ENCODE results near the gene LRRC74B.
"Not testable (repeated sequence)": the region's sequence is repeated elsewhere in the genome, so short reads cannot be mapped to it uniquely, and the experiment has no call there.

LRRC74B gene

DNA sequence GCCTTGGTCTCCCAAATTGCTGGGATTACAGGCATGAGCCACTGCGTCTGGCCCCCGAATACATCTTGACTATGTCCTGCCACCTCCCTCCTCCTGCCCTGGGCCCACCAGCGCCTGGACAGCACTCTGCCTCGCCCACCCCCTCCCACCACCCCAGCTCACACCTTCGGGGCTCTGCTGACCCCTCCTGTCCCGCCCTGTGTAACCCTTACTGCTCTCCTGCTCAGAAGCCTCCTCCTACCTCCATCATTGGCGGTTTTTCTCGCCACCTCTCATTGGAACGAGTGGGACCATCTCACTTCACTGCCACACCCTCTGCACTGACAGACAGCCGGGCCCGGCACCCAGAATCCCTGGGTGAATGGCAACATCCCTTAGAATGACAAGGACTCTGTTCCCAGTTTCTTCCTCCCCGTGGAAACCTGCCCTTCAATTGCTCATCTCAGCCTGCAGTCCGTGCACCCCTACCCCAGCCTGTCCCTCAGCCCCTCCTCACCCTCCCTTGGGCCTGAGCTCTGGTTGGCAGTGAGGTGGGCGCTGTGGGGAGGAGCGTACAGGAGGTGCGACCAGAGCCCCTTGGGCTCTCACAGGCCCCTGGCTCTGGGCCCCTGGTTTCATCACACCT lies 32.2 kb downstream of the LRRC74B start:
- no peak for FAIRE-seq

DNA sequence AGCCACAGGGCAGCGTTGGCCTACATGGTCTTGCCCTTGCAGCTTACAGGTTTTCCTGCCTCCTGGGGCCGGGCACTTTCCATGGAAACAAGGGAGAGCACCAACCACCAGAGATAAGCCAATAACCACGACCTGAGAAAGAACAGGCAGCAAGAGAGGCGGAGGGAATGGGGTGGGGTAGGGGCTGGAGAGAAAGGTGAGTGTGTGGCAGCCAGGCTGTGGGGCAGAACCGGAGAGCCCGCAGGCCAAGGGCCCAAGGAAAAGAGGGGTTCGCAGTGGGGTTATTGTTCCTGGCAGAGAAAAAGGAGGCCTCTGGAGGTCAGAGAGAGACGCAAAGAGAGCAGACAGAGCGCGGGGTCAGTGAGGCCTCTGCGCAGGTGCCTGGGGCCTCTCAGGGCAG lies 33.2 kb downstream of the LRRC74B start:
- FAIRE-seq: no peak

DNA sequence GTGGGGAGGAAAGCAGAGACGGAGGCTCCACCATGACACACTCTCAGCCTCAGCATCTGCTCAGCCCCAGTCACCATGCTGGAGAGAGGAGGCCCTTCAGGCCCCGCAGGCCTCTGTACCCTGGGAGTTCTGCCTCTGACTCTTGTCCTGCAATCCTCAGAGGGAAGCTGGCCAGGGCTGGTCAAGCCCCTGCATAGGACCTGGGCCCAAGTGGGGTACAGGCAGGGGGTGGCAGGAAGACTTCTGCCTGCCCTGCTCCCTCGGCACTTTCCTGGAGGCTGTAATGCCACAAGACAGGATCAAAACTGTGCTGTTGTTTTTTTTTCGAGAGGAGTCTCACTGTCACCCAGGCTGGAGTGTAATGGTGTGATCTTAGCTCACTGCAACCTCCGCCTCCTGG lies 33.7 kb downstream of the LRRC74B start:
- FAIRE-seq: no peak

DNA sequence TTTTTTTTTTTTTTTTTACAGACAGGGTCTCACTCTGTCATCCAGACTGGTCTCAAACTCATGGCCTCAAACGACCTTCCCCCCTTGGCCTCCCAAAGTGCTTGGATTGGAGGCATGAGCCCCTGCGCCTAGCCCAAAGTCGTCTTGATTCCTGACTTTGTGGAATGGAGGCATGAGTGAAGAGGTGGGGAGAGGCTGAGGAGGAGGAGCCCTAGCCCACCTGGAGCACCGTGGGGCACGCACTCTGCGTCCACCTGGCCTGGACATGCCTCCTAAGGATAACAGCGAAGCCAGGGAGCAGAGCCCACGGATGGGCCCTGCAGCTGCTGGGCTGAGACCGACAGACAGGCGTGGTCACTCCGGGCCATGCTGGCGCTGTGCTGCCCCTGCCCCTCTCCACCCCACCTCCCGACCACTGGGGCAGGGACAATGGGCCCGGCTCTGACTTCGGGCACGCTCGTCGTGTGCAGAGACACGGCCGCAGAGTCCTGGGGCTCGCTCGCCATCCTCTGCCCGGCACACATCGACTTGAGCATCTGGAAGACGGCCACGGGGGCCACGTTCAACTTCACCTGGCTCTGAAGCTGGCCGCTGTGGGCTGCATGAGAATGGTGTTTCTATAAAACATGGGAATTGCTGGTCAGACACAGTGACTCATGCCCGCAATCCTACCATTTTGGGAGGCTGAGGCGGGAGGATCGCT lies 34.8 kb downstream of the LRRC74B start:
- FAIRE-seq: no peak

DNA sequence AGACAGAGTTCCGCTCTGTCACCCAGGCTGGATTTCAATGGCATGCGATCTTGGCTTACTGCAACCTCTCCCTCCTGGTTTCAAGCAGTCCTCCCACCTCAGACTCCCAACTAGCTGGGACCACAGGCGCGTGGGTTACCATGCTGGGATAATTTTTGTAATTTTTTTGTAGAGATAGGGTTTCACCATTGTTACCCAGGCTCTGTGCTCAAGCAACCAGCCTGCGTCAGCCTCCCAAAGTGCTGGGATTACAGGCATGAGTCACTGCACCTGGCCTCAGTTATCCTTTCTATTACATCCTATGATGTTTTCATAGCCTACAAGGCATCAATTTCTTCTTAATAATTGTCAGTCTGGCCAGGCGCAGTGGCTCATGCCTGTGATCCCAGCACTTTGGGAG lies 36.5 kb downstream of the LRRC74B start:
- FAIRE-seq: no peak

DNA sequence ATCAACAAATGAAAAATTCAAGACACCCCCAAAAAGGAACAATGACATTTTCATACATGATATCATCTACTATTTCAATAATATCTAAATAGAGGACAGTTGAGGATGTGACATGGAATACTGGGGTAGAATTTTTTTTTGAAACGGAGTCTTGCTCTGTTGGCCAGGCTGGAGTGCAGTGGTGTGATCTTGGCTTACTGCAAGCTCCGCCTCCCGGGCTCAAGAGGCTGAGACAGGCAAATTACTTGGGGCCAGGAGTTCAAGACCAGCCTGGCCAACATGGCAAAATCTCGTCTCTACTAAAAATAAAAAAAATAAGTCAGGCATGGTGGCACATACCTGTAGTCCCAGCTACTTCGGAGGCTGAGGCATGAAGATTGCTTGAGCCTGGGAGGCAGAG lies 41.4 kb downstream of the LRRC74B start:
- FAIRE-seq: no peak

DNA sequence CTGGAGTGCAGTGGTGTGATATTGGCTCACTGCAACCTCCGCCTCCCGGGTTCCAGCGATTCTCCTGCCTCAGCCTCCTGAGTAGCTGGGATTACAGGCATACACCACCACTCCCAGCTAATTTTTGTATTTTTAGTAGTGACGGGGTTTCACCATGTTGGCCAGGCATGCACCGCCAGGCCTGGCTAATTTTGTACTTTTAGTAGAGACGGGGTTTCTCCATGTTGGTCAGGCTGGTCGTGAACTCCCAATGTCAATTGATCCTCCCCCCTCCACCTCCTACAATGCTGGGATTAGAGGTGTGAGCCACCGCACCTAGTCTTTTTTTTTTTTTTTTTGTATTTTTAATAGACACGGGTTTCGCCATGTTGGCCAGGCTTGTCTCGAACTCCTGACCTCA lies 42.2 kb downstream of the LRRC74B start:
- not testable (repeated sequence) for FAIRE-seq

DNA sequence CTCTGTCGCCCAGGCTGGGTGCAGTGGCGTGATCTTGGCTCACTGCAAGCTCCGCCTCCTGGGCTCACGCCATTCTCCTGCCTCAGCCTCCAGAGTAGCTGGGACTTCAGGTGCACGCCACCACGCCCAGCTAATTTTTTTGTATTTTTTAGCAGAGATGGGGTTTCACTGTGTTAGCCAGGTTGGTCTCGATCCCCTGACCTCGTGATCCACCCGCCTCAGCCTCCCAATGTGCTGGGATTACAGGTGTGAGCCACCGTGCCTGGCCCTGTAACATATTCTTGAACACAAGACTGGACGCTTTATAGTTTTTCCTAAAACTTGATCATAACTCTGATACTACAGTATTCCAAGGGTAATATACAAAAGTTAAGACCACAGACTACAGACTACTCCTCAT lies 45.5 kb downstream of the LRRC74B start:
- not testable (repeated sequence) for FAIRE-seq

DNA sequence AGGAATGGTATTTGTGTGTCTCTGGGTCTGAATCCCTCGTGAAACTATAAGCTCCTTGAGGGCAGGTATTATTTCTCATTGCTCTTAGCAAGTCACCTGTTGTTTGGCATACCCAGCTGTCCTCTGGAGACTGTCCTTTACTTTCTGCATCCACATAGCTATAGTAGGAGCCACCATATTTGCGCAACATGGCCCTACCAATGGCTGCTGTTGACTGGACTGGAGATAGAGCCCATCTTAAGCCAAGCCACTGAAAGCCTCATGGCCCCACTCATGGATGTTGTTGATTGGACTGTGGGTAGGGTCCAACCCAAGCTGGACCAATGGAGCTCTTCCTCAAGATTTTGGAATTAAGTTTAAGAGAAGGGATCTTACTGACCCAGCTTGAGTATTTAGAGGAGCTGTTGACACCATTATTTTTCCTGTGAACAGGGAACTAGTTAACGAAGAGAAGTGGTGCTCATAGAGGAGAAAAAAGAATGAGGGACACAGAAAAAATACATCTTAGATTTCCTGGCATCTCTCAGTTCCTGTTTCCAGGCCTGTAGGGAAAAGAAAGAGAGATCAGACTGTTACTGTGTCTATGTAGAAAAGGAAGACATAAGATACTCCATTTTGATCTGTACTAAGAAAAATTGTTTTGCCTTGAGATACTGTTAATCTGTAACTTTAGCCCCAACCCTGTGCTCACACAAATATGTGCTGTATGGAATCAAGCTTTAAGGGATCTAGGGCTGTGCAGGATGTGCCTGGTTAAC lies 47.2 kb downstream of the LRRC74B start:
- no peak for FAIRE-seq

DNA sequence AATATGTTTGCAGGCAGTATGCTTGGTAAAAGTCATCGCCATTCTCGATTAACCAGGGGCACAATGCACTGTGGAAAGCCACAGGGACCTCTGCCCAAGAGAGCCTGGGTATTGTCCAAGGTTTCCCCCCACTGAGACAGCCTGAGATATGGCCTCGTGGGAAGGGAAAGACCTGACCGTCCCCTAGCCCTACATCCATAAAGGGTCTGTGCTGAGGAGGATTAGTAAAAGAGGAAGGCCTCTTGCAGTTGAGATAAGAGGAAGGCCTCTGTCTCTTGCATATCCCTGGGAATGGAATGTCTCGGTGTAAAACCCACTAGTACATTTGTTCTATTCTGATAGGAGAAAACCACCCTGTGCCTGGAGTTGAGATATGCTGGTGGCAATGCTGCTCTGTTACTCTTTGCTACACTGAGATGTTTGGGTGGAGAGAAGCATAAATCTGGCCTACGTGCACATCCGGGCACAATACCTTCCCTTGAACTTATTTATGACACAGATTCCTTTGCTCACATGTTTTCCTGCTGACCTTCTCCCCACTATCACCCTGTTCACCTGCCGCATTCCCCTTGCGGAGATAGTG lies 47.9 kb downstream of the LRRC74B start:
- not testable (repeated sequence) for FAIRE-seq

DNA sequence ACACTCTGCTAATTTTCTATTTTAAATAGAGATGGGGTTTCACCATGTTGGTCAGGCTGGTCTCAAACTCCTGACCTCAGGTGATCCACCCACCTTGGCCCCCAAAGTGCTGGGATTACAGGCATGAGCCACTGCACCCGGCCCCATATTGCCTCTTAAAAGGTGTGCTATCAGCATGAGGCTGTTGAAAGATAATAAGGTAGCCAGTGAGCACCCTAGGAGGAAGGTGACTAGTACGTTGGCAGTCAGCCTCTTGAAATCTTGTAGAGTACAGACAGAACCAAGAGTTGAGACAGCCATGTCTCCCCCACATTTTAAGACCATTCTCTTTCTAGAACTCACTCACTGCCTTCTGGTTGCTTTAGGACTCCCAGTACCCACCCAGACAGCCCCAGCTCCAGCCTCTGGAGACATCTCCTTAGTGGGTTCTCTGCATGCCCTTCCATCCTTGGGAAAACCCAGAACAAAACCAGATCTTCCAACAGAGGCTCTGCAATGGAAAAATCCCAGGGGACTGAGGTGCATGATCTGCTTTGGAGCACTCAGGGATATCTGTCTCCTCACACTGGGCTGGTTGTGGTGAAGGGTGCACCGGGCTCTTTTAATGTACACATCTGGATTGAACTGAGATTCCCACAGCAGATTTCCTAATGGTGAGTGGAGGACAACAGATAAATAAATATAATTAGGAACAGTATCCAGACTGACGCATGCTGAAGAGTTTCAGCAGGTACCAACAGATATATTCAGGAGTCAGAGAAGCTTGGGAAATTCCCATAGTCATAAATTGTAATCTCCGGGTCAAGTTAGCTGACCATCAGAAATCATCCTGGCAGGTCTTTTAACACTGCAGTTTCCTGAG lies 49.4 kb downstream of the LRRC74B start:
- FAIRE-seq: no peak

DNA sequence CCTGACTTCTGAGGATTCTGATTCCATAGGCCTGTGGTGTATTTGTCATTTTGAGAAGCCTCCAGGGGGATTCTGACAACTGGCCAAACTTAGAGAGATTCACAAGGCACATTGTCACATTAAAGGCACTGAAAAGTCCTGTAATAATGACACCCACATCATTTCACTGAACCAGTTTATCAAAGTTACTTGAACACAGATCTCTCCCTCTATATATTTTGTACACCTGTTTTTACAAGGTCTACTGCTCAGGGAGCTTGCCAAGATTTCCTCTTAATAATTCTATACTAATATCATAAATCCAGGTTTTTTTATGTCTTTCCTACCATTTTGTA lies 50.0 kb downstream of the LRRC74B start:
- no peak for FAIRE-seq

DNA sequence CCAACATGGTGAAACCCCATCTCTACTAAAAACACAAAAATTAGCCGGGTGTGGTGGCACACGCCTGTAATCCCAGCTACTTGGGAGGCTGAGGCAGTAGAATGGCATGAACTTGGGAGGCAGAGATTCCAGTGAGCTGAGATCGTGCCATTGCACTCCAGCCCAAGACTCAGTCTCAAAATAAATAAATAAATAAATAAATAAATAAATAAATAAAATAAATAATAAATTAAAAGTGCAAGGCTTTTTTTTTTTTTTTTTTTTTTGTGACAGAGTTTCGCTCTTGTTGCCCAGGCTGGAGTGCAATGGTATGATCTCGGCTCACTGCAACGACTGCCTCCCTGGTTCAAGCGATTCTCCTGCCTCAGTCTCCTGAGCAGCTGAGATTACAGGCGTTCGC lies 51.1 kb downstream of the LRRC74B start:
- FAIRE-seq: not testable (repeated sequence)

DNA sequence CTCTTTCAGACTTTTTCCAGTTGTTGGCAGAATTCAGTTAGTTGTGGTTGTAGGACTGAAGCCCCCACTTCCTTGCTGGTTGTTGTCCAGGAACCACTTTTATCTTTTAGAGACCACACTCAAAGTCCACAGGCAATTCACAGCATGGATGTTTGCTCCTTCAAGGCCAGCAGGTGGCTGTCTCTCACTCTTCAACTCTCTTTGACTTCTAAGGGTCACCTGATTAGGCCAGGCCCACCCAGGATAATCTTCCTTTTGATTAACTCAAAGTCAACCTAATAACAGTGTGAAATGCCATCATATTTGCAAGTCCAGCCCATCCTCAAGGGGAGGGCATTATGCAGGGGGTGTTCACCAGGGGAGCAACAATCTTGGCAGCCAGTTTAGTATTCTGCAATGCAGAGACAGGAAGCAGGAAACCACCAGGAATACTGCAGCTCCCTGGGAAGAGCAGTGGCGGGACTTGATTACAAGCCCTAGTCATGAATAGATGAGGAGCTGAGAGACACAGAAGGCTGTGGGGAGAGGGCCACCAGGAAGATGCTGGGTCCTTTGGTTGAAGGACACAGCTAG lies 52.4 kb downstream of the LRRC74B start:
- FAIRE-seq: no peak

DNA sequence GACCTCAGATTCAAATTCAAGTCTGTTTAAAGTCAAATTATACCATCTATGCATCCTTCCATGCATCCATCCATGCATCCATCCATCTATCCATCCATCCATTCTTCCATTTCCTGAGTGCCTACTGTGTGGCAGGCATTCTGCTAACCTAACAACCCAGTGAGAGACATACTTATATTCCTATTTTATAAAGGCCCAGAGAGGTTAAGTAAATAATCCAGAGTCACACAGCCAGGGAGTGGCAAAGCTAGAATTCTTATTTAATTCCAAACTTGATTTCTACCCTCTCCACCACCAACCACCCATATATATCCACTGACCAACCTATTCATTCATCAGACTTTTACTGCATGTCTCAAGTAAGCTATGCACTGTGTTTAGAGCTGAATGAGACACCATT lies 53.8 kb downstream of the LRRC74B start:
- no peak for FAIRE-seq

DNA sequence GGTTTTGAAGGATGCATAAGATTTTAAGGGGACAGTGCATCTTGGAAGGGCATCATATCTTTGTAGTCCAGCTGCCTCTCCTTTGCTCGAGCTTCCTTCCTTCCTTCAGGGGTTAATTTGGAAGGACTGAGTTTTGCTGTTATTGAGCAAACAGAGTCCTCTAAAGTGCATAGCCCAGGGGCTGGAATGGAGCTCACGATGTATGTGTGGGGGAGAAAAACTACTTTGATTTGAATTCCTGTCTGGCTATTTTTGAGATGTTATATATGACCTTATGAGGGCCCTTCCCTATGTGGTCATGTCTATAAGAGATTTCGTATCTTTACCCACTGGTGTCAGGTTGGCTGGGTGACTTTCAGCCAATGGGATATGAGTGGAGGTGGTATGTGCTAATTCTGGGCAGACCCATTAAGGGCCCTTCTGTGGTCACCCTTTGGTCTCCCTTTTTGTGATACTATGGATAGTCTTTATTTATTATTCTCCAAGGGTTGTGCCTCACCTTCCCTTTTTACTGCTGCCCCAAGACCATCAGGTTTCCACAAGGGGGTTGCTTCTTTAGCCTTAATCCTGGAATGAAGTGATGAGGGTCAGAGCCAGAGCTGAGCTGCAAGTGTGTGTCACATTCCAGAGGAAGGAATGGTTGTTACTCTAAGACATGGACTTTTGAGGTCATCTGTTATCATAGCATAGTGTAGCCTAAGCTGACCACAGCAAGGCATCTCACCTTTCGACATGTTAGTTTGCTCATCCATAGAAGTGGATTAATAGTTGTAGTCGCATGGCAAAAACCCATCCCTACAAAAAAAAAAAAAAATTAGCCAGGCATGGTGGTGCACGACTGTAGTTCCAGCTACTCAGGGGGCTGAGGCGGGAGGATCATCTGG lies 54.6 kb downstream of the LRRC74B start:
- no peak for FAIRE-seq

DNA sequence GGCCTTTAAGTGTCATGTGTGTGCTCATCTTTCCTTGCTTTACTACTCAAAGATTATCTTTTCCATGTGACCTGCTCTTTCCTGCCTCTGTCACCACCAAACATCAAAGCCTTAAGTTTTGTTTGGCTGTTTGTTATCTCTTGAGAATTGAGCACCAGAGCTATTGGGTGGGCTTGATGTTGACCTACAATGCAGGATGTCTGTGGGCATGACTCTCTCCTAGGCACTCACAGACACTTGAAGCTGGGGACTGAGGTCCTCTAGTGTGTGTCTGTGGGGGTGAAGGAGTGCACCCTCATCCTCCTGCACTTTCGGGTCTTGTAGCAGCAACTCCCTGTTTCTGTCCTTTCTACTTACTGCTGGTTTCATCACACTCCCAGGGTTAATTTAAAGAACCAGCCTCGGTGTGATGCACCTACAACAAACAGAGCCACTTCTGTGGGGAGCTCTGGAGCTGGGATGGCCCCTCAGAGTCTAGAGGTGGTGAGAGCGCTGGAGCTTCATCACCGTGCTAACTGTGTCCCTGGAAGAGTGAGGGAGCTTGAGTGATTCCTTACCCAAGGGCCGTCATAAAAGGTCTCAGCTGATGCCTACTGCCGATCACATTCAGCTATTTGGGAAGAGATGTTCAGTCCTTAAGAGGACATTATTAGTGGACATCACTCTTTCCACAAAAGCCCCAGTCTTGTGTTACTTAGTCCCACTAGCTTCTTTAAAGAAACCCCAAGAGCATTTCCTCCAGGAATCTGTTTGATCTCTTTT lies 56.3 kb downstream of the LRRC74B start:
- FAIRE-seq: no peak

DNA sequence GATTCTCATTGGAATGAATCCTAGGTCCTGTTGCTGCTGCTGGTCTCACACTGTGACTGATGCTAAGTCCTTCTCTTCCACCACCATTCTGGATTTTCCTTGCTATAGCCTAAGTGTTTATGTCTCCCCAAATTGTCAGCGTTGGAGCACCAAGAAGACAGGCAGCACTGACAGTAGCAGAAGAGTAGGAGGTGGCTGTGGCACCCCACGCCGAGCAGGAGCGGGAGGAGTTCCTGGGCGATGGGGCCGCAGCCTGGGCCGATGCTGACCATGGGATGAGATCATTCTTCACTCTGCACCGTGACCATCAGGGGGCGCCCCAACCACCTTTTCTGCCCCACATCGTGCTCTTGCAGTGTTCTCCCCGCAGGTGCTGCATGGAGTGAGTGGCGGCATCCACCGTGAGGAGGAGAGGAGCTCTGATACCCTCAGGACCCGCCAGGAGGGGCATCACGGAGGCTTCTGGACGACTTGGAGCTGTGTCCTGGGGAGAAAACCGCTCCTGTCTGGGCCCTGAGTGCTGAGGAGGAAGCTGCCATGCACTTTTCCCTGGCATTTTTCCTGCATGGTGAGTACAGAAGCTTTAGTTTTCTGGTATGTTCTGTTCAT lies 57.0 kb downstream of the LRRC74B start:
- no peak for FAIRE-seq

DNA sequence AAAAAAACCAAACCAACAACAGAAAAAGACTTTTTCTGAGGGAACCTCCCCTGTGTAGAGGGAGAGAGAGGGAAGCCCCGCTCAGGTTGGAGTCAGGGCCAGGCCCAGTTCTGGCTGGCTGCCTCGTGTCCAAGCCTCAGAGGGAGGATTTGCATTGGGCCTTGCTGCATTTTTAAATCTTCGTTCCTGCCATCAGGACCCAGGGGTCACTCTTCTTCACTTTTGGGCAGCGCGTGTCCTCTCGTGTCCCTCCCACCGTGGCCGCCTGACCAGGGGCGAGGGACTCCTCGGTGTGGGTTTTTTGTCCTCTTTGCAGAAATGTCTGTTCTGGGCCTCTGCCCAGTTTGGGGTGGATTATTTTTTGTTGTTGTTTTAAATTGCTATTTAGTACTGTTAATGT lies 57.9 kb downstream of the LRRC74B start:
- no peak for FAIRE-seq

DNA sequence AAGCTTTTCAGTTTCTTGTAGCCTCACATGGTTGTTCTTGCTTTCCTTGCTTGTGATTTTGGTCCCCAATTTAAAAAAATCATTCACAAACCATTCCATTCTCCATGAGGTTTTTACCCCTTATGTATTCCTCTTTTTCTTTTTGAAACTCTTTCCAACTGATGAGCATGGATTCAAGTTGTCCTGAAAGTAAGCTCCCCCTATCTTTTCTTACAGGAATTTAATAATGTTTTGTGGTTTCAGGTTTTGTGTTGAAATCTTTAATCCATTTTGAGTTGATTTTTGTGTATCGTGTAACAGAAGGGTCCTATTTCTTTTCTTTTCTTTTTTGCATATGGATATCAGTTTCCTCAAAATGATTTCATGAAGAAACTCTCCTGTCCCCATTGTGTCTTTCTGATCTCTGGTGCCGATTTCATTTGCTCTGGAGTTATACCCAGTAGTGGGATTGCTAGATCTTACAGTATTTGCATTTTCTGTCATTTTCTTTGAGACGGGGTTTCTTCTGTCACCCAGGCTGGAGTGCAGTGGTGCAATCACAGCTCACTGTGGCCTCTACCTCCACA lies 58.5 kb downstream of the LRRC74B start:
- no peak for FAIRE-seq
